GM18520 (cell line): ENCODE measurements around the gene TRAIP.
"Not testable (repeated sequence)": the region's sequence is repeated elsewhere in the genome, so short reads cannot be mapped to it uniquely, and the experiment has no call there.

Source experiments
- ATAC-seq: cut with Tn5 transposase; IDR thresholded peaks from one replicate; pipeline ENCODE4 v1.9.1; 2021; ENCODE audit not compliant: unreplicated experiment

The TRAIP gene

DNA sequence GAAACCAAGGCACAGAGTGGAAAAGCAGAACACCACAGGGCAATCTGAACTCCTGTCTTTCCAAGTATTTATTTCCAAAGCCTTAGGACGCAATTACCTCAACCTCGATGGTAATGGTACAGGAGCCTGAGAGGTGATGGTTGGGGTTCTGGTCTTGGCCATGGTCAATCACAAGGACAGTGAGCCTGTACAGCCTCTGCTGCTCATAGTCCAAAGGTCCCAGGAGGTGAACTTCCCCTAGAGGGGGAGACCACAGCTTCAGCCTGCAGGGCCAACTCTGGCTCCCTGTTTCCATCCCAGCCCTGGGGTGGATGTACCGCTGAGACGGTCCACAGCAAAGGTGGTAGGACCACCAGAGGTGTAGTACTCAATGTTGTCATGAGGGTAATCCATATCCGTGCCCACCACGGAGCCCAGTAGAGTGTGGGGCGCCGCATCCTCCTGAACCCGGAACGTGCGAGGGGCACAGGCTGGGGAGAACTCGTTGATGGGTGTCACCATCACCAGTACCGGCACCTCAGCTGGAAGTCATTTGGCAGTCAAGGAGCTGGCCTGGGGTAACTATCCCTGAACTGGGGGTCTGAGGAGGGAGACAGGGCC, 62.8 kb downstream of the TRAIP start:
- ATAC-seq: no peak

DNA sequence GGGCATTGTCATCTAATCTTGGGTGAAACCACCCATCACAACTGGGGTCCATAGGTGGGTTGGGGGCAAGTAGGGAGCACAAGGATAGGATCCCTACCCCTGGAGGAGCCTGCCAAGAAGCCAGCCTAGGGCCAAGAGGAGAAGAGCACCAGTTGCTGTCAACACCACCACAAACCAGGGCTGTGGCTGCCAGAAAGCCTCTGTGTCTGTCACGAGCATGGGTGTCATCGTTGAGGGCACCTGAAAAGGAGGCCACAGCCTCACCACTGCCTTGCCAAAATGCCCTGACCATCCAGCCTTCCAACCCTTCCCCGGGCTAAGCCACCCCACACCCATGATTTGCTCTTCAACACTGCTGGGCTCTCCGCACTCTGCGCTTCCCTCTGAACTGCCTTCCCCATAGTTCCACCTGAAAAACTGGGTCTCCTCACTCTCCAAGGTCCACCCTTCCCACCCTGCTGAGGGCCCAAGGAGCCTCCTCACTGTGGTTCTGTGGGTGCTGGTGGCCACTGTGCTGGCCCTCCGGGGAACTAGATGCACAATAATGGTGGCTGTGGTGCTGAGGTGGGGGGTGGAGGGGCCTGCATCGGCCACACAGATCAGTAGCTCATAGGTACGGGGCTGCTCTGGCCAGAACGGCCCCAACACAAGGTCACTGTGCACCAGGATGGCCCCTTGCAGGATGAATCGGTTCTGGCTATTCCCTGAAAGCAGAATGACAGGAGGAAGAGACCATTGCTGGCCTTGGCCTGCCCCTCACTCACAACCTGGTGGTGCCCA, 63.8 kb downstream of the TRAIP start:
- ATAC-seq: no peak

DNA sequence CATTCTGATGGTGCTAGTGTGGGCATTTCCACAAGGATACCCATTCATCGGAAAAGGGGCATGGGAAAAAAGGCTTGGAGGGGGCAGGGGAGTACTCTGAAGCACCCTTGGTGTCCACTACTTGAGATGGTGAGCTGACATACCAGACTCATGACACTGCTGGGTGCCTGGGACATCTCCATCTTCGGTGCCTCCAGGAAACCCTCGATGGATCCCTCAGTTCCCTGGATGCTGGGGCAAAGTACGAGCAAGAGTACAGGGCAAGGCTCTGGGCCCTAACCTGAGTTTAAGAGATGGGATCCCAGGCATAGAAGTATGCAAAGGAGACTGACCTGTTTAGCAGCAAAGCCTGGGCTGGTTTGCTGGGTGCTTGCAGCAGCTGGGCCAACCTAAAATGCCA, 64.8 kb downstream of the TRAIP start:
- no peak for ATAC-seq

DNA sequence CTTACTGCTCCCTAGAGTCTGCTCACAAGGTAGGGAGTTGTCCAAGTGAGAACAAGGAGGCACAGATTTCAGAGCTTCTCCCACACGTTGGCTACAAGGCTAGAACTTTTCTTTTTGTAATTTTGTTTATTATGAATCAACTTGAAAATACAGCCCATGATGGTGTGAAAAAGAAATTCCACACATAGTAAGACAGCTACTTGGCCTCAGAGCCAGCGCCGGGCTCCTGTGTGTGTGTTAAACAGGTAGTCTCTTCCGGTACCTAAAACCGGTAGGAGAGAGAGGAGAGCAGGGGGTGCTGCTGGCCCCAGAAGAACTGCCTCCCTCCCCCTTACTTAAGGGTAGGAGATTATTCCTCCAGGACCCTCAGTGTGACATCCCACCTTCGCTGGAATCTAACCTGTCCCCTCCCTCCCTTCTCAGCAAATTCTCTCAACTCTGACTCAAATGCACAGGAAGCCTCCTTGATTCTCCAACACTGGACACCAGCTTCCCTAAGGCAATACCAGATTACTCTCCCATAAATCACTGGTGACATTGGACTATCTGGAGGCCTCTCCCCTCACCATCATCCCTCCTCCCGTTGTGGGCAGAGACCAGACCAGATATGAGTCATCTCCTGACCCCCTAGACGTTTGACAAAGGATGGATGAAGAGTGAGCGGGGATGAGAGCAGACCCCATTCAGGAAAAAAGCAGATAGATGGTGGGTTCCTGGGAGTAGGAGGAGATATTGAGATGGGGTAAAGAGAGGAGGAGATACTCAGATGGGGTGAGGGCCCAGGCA, 65.5 kb downstream of the TRAIP start:
- no peak for ATAC-seq

DNA sequence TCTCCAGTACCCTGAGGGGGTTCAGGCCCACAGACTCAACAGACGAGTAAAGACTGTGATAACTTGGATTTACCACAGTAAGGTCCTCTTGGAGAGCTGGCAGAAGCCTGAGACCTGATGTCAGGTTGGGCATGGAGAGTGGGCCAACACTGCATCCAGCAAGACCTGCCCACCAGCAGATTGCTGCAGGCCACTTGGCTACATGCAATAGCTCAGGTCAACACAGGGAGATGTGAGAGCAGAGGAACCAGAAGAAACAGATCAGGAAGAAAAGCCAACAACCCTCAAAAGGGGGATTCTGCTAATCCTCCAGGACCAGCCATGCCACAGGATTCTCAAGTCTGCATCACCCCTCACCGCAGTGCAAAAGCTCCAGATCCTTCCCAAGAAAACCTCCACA, 68.3 kb downstream of the TRAIP start:
- ATAC-seq: no peak

DNA sequence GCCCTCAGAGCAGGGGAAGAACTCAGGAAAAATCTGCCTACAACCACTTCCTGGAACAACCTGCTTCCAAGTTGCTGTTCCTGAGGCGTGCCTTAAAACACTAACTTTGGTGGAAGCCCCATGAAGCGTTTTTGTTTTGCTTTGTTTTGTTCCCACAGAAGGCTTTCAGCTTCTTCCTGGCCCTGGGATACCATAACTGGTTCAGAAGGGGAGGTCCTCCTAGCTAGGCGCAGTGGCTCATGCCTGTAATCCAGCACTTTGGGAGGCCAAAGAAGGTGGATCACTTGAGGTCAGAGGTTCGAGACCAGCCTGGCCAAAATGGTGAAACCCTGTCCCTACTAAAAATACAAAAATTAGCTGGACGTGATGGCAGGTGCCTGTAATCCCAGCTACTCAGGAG, 68.8 kb downstream of the TRAIP start:
- ATAC-seq: no peak

DNA sequence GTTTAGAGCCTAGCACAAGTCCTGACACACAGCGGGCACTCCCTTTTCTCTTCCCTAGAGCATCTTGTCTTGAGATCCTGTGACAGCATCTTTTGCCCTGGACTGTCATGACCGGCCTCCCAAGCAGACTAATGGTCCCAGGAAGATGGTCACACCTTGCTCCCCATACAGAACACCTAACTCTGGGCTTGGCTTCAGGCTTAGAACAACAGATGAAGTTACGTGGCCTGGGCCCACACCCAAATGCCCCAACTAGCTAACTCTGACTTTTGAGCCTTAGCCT, 69.2 kb downstream of the TRAIP start:
- ATAC-seq: no peak

DNA sequence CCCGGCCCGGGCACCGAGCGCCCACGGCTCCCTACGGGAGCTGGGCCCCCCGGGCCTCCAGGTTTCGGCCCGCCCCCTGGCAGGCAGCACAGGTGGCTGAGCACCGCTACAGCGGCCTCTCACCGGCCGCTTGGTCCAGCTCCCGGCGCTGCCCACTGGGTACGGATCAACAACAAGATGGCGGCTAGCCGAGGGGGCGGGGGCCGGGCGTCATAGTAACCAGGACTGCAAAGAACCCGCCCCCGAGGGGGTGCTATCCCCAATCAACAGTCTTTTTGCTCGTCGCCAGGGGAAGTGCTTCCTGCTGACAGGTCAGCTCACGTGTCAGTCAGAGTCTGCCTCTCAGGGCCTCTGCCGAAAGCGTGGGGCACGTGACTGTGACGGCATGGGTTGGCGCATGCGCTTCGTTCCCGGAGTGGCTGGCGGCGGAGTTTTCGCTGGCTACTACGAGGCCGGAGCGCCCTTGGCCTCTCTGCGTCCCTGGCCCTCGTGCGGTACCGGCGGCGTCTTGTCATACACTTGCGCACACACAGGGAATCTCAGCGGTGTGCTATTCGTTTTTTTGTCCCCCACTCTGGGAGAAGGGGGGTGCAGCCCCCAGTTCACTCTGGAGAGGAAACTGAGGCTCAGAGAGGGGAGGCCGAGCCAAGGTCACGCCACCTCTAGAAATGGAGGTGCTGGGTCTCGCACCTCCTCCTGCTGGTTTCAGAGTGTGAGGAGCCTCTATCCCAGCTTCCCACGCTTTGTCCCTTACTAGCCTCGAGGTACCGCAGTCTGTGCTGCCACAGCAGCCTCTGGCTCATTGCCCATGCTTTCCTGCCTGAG, 69.8 kb downstream of the TRAIP start, which contains the start of gene IP6K1:
Gene IP6K1 (minus strand): TSS at position 186 of the 825 bp plus-strand sequence. CDS start 38,502 bp downstream, outside the sequence.
- peak; percentile 99 for ATAC-seq

DNA sequence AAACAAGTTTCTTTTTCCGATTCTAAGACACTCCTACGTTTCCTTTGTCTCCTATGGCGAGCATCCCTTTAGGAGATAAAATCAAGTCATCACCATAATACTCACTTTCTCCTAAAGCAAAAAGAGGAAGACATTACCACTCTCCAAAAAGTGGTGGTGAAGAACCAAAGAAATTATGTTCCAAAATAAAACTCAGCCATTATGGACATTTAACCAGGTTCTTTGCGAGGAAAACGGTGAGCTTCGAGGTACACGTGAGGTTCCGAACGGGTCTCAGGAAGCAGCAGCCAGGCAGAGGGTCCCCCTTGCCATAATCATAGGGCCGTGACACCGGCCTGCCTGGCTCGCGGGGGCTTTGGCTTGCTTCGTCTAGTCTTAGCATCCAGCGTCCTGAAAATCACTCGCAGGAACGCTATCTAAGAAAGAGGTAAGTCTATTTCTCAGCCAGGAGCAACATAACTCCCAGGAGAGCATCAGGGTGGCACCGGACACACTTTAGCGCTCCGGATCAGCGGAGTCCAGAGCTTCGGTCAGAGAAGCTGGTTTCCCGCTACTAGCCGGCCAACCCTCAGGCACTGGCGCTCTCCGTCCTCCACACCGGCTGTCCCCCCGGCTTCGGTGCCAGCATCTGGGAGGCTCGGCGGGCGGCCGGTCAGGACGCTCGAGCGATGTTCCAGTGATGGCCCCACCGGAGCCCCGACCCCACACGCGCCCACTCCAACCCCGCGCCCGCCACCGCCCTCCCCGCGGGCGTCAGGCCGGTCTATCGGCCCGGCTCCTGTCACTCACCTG, 70.6 kb downstream of the TRAIP start:
- peak; percentile 24 for ATAC-seq

DNA sequence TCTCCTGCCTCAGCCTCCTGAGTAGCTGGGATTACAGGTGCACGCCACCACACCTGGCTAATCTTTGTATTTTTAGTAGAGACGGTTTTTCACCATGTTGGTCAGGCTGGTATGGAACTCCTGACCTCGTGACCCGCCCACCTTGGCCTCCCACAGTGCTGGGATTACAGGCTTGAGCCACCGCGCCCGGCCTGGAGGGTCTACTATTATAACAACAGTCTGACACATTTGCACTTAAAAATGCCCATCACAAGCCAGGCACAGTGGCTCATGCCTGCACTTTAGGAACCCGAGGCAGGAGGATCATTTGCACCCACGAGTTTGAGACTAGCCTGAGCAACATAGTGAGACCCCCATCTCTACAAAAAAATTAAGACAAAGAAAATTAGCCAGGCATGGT, 74.1 kb downstream of the TRAIP start:
- ATAC-seq: not testable (repeated sequence)

DNA sequence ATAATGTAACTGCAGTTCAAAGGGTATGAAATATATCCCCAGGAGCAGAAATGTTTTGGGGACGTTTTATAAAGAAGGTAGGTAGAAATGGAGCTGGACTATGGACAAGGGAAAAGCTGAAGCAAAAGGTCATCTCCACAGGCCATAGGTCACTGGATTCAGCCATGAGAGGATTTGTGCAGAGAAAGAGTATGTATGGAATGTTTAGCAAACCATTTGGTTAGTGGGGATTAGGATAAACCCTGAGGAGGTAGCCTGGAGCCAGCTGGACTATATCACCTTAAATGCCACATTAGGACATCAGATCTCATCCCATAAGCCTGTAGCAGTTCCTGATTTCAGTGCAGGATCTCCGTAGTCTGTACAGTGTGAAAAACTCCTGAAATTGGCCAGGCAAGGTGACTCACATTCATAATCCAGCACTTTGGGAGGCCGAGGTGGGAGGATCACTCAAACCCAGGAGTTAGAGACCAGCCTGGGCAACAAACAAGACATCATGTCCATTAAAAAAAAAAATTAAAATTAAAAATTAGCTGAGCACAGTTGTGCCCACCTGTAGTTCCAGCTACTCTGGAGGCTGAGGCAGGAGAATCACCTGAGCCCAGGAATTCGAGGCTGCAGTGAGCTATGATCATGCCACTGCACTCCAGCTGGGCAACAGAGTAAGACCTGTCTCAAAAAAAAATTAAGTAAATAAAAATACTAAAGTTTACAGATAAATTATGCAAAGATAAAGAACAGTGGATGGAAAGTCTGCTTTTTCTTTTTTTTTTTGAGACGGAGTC, 74.8 kb downstream of the TRAIP start:
- no peak for ATAC-seq

DNA sequence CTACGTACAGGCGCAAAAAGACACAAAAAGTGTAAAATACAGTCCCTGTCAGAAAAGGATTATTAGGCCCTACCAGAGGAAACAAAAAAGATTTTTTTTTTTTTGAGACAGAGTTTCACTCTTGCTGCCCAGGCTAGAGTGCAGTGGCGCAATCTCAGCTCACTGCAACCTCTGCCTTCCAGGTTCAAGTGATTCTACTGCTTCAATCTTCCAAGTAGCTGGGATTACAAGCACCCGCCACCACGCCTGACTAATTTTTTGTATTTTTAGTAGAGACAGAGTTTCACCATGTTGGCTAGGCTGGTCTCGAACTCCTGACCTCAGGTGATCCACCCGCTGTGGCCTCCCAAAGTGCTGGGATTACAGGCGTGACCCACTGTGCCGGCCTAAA, 75.4 kb downstream of the TRAIP start:
- not testable (repeated sequence) for ATAC-seq

DNA sequence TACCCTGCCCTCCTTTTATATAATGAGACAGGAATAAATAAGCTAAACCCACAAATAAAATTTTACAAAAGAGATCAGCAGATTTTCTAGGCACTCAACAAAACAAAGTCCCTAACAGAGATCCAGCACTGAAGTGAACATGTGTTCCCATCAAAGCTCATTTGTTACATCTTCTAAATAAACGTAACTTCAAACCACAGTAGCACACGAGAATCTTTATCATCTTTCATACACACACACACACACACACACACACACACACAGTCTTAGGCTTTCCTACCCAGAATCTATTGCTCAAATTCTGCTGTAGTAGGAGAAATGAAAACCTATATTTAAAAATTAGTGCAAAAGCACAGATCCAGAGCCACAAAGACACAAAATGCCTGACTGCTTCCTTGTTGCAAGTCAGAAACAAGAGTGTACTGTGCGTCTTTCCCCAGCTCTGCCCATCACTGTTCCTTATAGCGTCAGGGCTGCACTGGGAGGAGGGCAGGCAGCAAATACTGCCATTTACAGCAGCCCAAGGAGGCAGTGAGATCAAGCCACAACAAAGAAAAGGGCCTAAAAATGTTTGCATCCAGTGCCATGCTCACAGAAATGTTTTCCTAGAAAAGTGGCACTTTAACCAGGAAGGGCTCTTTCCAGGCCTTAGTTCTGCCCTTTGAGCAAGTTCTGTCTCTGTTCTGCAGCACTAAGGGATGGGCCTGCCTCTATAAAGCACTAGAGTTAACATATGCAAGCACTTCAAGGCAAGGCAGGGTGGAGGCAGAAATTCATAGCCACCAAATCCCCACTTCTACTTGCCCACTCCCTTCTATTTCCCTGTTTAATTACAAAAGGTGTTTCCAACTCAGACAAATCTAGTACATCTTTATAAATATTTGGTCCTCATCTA, 76.0 kb downstream of the TRAIP start:
- ATAC-seq: no peak

DNA sequence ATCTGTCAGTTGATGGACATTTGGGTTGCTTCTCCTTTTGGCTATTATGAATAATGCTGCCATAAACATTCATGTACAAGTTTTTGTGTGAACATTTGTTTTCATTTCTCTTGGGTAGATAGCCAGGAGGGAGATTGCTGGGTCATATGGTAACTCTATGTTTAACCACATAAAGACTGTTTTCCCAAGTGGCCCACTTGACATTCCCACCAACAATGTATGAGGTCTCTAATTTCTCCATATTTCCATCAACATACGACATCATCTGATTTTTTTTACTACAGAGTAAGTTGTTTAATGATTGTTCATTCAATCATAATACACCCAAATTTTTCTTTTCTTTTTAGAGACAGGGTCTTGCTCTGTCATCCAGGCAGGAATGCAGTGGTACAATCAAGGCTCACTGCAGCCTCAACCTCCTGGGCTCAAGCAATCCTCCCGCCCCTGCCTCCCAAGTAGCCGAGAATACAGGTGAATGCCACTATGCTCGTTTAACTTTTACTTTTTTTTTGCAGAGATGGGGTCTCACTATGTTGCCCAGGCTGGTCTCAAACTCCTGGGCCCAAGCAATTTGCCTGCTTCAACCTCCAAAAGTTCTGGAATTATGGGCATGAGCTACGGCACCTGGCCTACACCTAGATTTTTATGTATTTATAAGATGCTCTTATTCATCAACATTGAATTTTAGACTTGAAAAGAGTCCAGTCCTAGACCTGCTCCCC, 76.8 kb downstream of the TRAIP start:
- ATAC-seq: no peak
